Astrocyte (in vitro differentiated cells and primary cell): ENCODE data around the gene PARPBP. TPM values are rescaled to one million over a fixed set of nuclear protein-coding genes. Genes with fewer than 3 reads are reported as not detected.
A peak's percentile ranks its signal among the peaks of the same experiment; 100 is the strongest.

Experiments used
- DNase-seq: peaks from one replicate; pipeline ENCODE4 v3.0.0-alpha.2; 2010; ENCODE audit warnings: low read depth
- FAIRE-seq: peaks from 2 replicates; lab custom pipeline; 2011; peaks lifted over from hg19 to GRCh38; lab: Jason Lieb, UNC
- H2AFZ ChIP-seq: 2 replicates; pipeline ENCODE4 v1.6.0; 2012; ENCODE audit warnings: low read depth, low read length, inconsistent platforms
- H3K27ac ChIP-seq: 2 replicates; pipeline ENCODE4 v1.5.1; 2011; ENCODE audit warnings: low read depth, low read length, inconsistent platforms
- H3K27me3 ChIP-seq: 2 replicates; pipeline ENCODE4 v1.6.0; 2011; ENCODE audit warnings: low read length, inconsistent platforms; ENCODE audit not compliant: insufficient read depth
- H3K36me3 ChIP-seq: 2 replicates; pipeline ENCODE4 v1.5.1; 2011; ENCODE audit warnings: low read length, inconsistent platforms; ENCODE audit not compliant: insufficient read depth
- H3K4me1 ChIP-seq: 2 replicates; pipeline ENCODE4 v1.5.1; 2011; ENCODE audit warnings: low read length, inconsistent platforms; ENCODE audit not compliant: insufficient read depth
- H3K4me2 ChIP-seq: 2 replicates; pipeline ENCODE4 v1.6.0; 2012; ENCODE audit warnings: low read length, inconsistent platforms
- H3K4me3 ChIP-seq: 2 replicates; pipeline ENCODE4 v1.5.1; 2011; ENCODE audit warnings: low read depth, mild to moderate bottlenecking, low read length, inconsistent platforms; ENCODE audit not compliant: insufficient read depth
- H3K79me2 ChIP-seq: 2 replicates; pipeline ENCODE4 v1.6.0; 2012; ENCODE audit warnings: mild to moderate bottlenecking, low read length, inconsistent platforms; ENCODE audit not compliant: insufficient read depth
- H3K9ac ChIP-seq: 2 replicates; pipeline ENCODE4 v1.6.0; 2012; ENCODE audit warnings: mild to moderate bottlenecking, low read length, inconsistent platforms
- H3K9me3 ChIP-seq: 2 replicates; pipeline ENCODE4 v1.5.1; 2012; ENCODE audit warnings: low read depth, mild to moderate bottlenecking, low read length, inconsistent platforms; ENCODE audit not compliant: insufficient read depth
- H4K20me1 ChIP-seq: 2 replicates; pipeline ENCODE4 v1.6.0; 2012; ENCODE audit warnings: low read length, inconsistent platforms; ENCODE audit not compliant: insufficient read depth
- H3K27ac Mint-ChIP-seq: one replicate; pipeline ENCODE4 v1.8.0; 2021; ENCODE audit warnings: mild to moderate bottlenecking, mixed read lengths; ENCODE audit not compliant: unreplicated experiment
- H3K27me3 Mint-ChIP-seq: one replicate; pipeline ENCODE4 v1.8.0; 2021; ENCODE audit warnings: low read depth, mixed read lengths; ENCODE audit not compliant: unreplicated experiment
- H3K36me3 Mint-ChIP-seq: one replicate; pipeline ENCODE4 v1.8.0; 2021; ENCODE audit warnings: low read depth, mixed read lengths; ENCODE audit not compliant: unreplicated experiment
- H3K4me1 Mint-ChIP-seq: one replicate; pipeline ENCODE4 v1.8.0; 2021; ENCODE audit warnings: low read depth, mixed read lengths; ENCODE audit not compliant: unreplicated experiment
- H3K4me3 Mint-ChIP-seq: one replicate; pipeline ENCODE4 v1.8.0; 2021; ENCODE audit warnings: mild to moderate bottlenecking, moderate library complexity, mixed read lengths; ENCODE audit not compliant: unreplicated experiment
- H3K9me3 Mint-ChIP-seq: one replicate; pipeline ENCODE4 v1.8.0; 2021; ENCODE audit warnings: mild to moderate bottlenecking, mixed read lengths; ENCODE audit not compliant: unreplicated experiment
- CTCF ChIP-seq: IDR thresholded peaks from 2 replicates; pipeline ENCODE4 v1.5.1; 2011; ENCODE audit warnings: low read depth, mild to moderate bottlenecking, inconsistent platforms, low read length, moderate library complexity; ENCODE audit not compliant: insufficient read depth
- EZH2 ChIP-seq: IDR thresholded peaks from 2 replicates; pipeline ENCODE4 v1.6.1; 2012; ENCODE audit warnings: mild to moderate bottlenecking, low read length, inconsistent platforms; ENCODE audit not compliant: insufficient read depth
- total RNA-seq: library from RNA; stranded (reverse); gene quantifications from 2 replicates; pipeline ENCODE4 v1.2.1, GENCODE V29; 2021

The PARPBP gene
- total RNA-seq, 1 donor from 2014 or later, result 5.8 TPM

DNA sequence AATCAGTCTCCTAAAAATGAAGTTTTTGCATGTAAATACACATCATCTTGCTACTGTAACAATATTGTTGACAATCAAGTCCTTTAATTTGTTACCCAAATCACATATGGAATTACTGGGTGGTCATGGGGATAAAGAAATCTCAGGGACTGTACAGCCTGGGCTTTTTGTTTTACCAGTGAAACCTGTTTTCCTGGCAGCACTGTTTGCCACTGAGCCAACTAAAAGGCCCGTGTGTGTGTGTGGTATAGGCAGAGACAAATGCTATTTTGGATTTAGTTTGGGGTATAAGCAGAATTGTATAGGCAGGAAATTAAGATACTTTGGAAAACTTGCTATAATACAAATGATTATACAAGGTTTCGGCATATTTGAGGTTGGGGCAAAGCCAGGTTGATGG is 5.8 kb upstream of the PARPBP start:
- H3K9me3 Mint-ChIP-seq, result no peaks in the 10 kb centered on the region
- no peak overlapping the region for H3K27ac ChIP-seq
- no peak overlapping the region for H3K4me3 ChIP-seq
- H3K79me2 ChIP-seq, result peaks cover 7% of the 10 kb centered on the region
- H3K4me2 ChIP-seq, result no peak overlapping the region
- H3K36me3 ChIP-seq, result peaks cover 22% of the 10 kb centered on the region
- H3K4me1 Mint-ChIP-seq, result no peaks in the 10 kb centered on the region
- no peaks in the 10 kb centered on the region for H3K4me1 ChIP-seq
- H3K9me3 ChIP-seq, result no peaks in the 10 kb centered on the region
- H3K27ac Mint-ChIP-seq, result no peak overlapping the region
- H4K20me1 ChIP-seq, result no peaks in the 10 kb centered on the region
- H3K27me3 ChIP-seq, result no peaks in the 10 kb centered on the region
- DNase-seq (no peak), FAIRE-seq (no peak)
- H3K4me3 Mint-ChIP-seq, result no peak overlapping the region
- H2AFZ ChIP-seq, result no peak overlapping the region
- H3K36me3 Mint-ChIP-seq, result no peaks in the 10 kb centered on the region
- no peak overlapping the region for H3K9ac ChIP-seq
- TF ChIP-seq EZH2, result no peak
- no peaks in the 10 kb centered on the region for H3K27me3 Mint-ChIP-seq

- H3K9me3 Mint-ChIP-seq, result no peaks in the 10 kb centered on the region
- Histone ChIP-seq H3K79me2 (peaks cover 22% of the 10 kb centered on the region), H3K9me3 (no peaks in the 10 kb centered on the region), H3K27ac (no peak overlapping the region), H3K4me3 (no peak overlapping the region), H2AFZ (no peak overlapping the region), H3K4me1 (peaks cover 8% of the 10 kb centered on the region), H3K27me3 (no peaks in the 10 kb centered on the region), H3K9ac (no peak overlapping the region), H3K36me3 (peaks cover 15% of the 10 kb centered on the region), H3K4me2 (no peak overlapping the region), H4K20me1 (no peaks in the 10 kb centered on the region)
- no peaks in the 10 kb centered on the region for H3K27me3 Mint-ChIP-seq
- H3K4me1 Mint-ChIP-seq, result peaks cover 7% of the 10 kb centered on the region
- DNase-seq (no peak), FAIRE-seq (no peak)
- H3K36me3 Mint-ChIP-seq, result no peaks in the 10 kb centered on the region
- no peak overlapping the region for H3K4me3 Mint-ChIP-seq
- no peak for TF ChIP-seq EZH2
- no peak for TF ChIP-seq CTCF
- no peak overlapping the region for H3K27ac Mint-ChIP-seq
Observed at GRCh38 chr12:102116392-102116791, 3.6 kb upstream of the PARPBP start.

GRCh38 chr12:102118874-102119273 is 1.1 kb upstream of the PARPBP start:
- no peaks in the 10 kb centered on the region for H3K36me3 Mint-ChIP-seq
- H3K79me2 ChIP-seq, result peaks cover 40% of the 10 kb centered on the region
- peak overlapping the region; percentile 97 for H3K4me3 ChIP-seq
- no peaks in the 10 kb centered on the region for H3K9me3 ChIP-seq
- peak overlapping the region; percentile 93 for H3K9ac ChIP-seq
- FAIRE-seq (no peak), DNase-seq (peak; percentile 11)
- no peaks in the 10 kb centered on the region for H3K9me3 Mint-ChIP-seq
- no peaks in the 10 kb centered on the region for H3K27me3 ChIP-seq
- peaks cover 15% of the 10 kb centered on the region for H3K36me3 ChIP-seq
- H3K4me2 ChIP-seq, result peak overlapping the region; percentile 90
- H3K4me1 Mint-ChIP-seq, result peaks cover 7% of the 10 kb centered on the region
- H4K20me1 ChIP-seq, result no peaks in the 10 kb centered on the region
- no peak overlapping the region for H2AFZ ChIP-seq
- no peaks in the 10 kb centered on the region for H3K27me3 Mint-ChIP-seq
- no peak overlapping the region for H3K27ac Mint-ChIP-seq
- H3K4me1 ChIP-seq, result peaks cover 8% of the 10 kb centered on the region
- peak overlapping the region; percentile 93 for H3K4me3 Mint-ChIP-seq
- no peak for TF ChIP-seq CTCF
- TF ChIP-seq EZH2, result no peak
- H3K27ac ChIP-seq, result no peak overlapping the region
